ENCODE data around the gene SAMD13. TPM values are rescaled to one million over a fixed set of nuclear protein-coding genes. Genes with fewer than 3 reads are reported as not detected.

SAMD13 gene
- total and polyA plus RNA-seq, 9 donors: 0.24 to 2.9 (median 0.63) TPM; not detected in 2

- Histone ChIP-seq H3K4me3 (no peak overlapping the region), H3K36me3 (no peaks in the 10 kb centered on the region), H3K27ac (no peak overlapping the region), H3K9me3 (no peaks in the 10 kb centered on the region), H3K4me1 (ENCODE audit: insufficient read depth) (no peaks in the 10 kb centered on the region), H3K27me3 (no peaks in the 10 kb centered on the region)
- TF ChIP-seq CTCF (IDR thresholded peaks at IDR 0.05): no peak
- no peak for TF ChIP-seq POLR2A (IDR thresholded peaks at IDR 0.05)
- TF ChIP-seq EP300 (IDR thresholded peaks at IDR 0.05): no peak
- intact Hi-C loops (cut with DNase I): no loop called here
- DNase-seq: no peak
- 21 to 31% (median 22%) methylated on average over 6 of the region's 6 CpGs for WGBS, 3 donors
Observed at GRCh38 chr1:84271441-84272151, 29.9 kb upstream of the SAMD13 start.

GRCh38 chr1:84272401-84272800, 29.1 kb upstream of the SAMD13 start:
- Histone ChIP-seq H3K9me3 (no peaks in the 10 kb centered on the region), H3K4me3 (no peak overlapping the region), H3K27ac (no peak overlapping the region), H3K4me1 (ENCODE audit: insufficient read depth) (no peaks in the 10 kb centered on the region), H3K36me3 (no peaks in the 10 kb centered on the region), H3K27me3 (no peaks in the 10 kb centered on the region)
- intact Hi-C loops (cut with DNase I): no loop called here
- DNase-seq: no peak
- TF ChIP-seq POLR2A (IDR thresholded peaks at IDR 0.05) (no peak), EP300 (IDR thresholded peaks at IDR 0.05) (no peak), CTCF (IDR thresholded peaks at IDR 0.05) (no peak)
- 69 to 92% (median 70%) methylated on average over 1 of the region's 1 CpG for WGBS, 3 donors

- Histone ChIP-seq H3K4me1 (ENCODE audit: insufficient read depth) (no peaks in the 10 kb centered on the region), H3K36me3 (no peaks in the 10 kb centered on the region), H3K27ac (no peak overlapping the region), H3K27me3 (no peaks in the 10 kb centered on the region), H3K9me3 (no peaks in the 10 kb centered on the region), H3K4me3 (no peak overlapping the region)
- TF ChIP-seq POLR2A (IDR thresholded peaks at IDR 0.05) (no peak), EP300 (IDR thresholded peaks at IDR 0.05) (no peak), CTCF (IDR thresholded peaks at IDR 0.05) (no peak)
- intact Hi-C loops (cut with DNase I): no loop called here
- DNase-seq: no peak
- WGBS, 3 donors: 96 to 98% (median 98%) methylated on average over 1 of the region's 1 CpG
Observed at GRCh38 chr1:84277343-84278059, 24.0 kb upstream of the SAMD13 start.

GRCh38 chr1:84278905-84279304, 22.6 kb upstream of the SAMD13 start:
- intact Hi-C loops (cut with DNase I): no loop called here
- Histone ChIP-seq H3K36me3 (no peaks in the 10 kb centered on the region), H3K27me3 (no peaks in the 10 kb centered on the region), H3K4me3 (no peak overlapping the region), H3K4me1 (ENCODE audit: insufficient read depth) (no peaks in the 10 kb centered on the region), H3K27ac (no peak overlapping the region), H3K9me3 (no peaks in the 10 kb centered on the region)
- DNase-seq: no peak
- TF ChIP-seq POLR2A (IDR thresholded peaks at IDR 0.05): no peak
- TF ChIP-seq CTCF (IDR thresholded peaks at IDR 0.05): no peak
- TF ChIP-seq EP300 (IDR thresholded peaks at IDR 0.05): no peak
- 61 to 64% (median 62%) methylated on average over 7 of the region's 7 CpGs for WGBS, 3 donors
